ENCODE data around the gene TOR1AIP2.
"Not testable (repeated sequence)": the region's sequence is repeated elsewhere in the genome, so short reads cannot be mapped to it uniquely, and the experiment has no call there.

TOR1AIP2 gene

GRCh38 chr1:179807691-179808485, 69.7 kb downstream of the TOR1AIP2 start:
- DNase-seq (ENCODE audit: low read depth, low spot score), result no peak
- WGBS (ENCODE audit: insufficient coverage, insufficient read length), result no CpG with 5 or more reads among the region's 11 CpGs
- Histone ChIP-seq H3K9me3 (ENCODE audit: control insufficient read depth, insufficient read depth, low read length) (no peaks in the 10 kb centered on the region), H3K27ac (ENCODE audit: low read length) (no peak overlapping the region), H3K27me3 (ENCODE audit: control insufficient read depth, insufficient read depth, low read length) (no peaks in the 10 kb centered on the region), H3K4me1 (ENCODE audit: control insufficient read depth, insufficient read depth, low read length) (0 out of 2 replicates have a peak, but pooled peaks cover 2% of the 10 kb centered on the region), H3K4me3 (ENCODE audit: low read length) (no peak overlapping the region), H3K36me3 (ENCODE audit: control insufficient read depth, insufficient read depth, low read length) (no peaks in the 10 kb centered on the region)

- Histone ChIP-seq H3K4me3 (ENCODE audit: low read length) (no peak overlapping the region), H3K4me1 (ENCODE audit: control insufficient read depth, insufficient read depth, low read length) (0 out of 2 replicates have a peak, but pooled peaks cover 2% of the 10 kb centered on the region), H3K36me3 (ENCODE audit: control insufficient read depth, insufficient read depth, low read length) (no peaks in the 10 kb centered on the region), H3K27me3 (ENCODE audit: control insufficient read depth, insufficient read depth, low read length) (no peaks in the 10 kb centered on the region), H3K27ac (ENCODE audit: low read length) (no peak overlapping the region), H3K9me3 (ENCODE audit: control insufficient read depth, insufficient read depth, low read length) (no peaks in the 10 kb centered on the region)
- DNase-seq (ENCODE audit: low read depth, low spot score), result no peak
- no CpG with 5 or more reads among the region's 9 CpGs for WGBS (ENCODE audit: insufficient coverage, insufficient read length)
Observed at GRCh38 chr1:179807291-179807690, 70.3 kb downstream of the TOR1AIP2 start.

DNA sequence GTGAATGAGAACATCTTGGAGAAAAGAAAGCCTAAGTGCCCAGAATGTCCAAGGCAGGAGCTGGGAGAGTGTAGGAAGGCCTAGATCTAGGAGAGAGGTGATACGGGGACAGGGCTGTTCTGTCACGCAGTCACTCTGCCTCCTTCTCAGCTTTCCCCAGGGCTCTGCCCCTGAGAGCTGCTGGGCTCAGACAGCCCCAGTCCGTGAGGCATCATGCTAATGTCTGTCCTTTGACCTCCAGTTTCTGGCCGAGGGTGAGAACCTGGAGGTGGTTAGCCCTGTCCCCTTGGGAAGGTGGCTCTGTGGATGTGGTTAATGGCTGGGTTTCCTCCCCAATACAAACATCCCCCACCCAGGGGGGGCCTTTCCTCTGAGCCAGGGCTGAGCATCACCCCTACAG, 71.3 kb downstream of the TOR1AIP2 start:
- Histone ChIP-seq H3K9me3 (ENCODE audit: control insufficient read depth, insufficient read depth, low read length) (no peaks in the 10 kb centered on the region), H3K27ac (ENCODE audit: low read length) (no peak overlapping the region), H3K4me1 (ENCODE audit: control insufficient read depth, insufficient read depth, low read length) (0 out of 2 replicates have a peak, but pooled peaks cover 2% of the 10 kb centered on the region), H3K4me3 (ENCODE audit: low read length) (no peak overlapping the region), H3K27me3 (ENCODE audit: control insufficient read depth, insufficient read depth, low read length) (no peaks in the 10 kb centered on the region), H3K36me3 (ENCODE audit: control insufficient read depth, insufficient read depth, low read length) (no peaks in the 10 kb centered on the region)
- no CpG with 5 or more reads among the region's 4 CpGs for WGBS (ENCODE audit: insufficient coverage, insufficient read length)
- no peak for DNase-seq (ENCODE audit: low read depth, low spot score)

- Histone ChIP-seq H3K4me3 (ENCODE audit: low read length) (no peak overlapping the region), H3K4me1 (ENCODE audit: control insufficient read depth, insufficient read depth, low read length) (0 out of 2 replicates have a peak, but pooled peaks cover 2% of the 10 kb centered on the region), H3K36me3 (ENCODE audit: control insufficient read depth, insufficient read depth, low read length) (no peaks in the 10 kb centered on the region), H3K27me3 (ENCODE audit: control insufficient read depth, insufficient read depth, low read length) (no peaks in the 10 kb centered on the region), H3K27ac (ENCODE audit: low read length) (no peak overlapping the region), H3K9me3 (ENCODE audit: control insufficient read depth, insufficient read depth, low read length) (no peaks in the 10 kb centered on the region)
- no CpG with 5 or more reads among the region's 19 CpGs for WGBS (ENCODE audit: insufficient coverage, insufficient read length)
- DNase-seq (ENCODE audit: low read depth, low spot score), result no peak
Observed at GRCh38 chr1:179805291-179806195, 72.1 kb downstream of the TOR1AIP2 start.

GRCh38 chr1:179804417-179804816, 73.2 kb downstream of the TOR1AIP2 start:
- H3K27me3 ChIP-seq (ENCODE audit: control insufficient read depth, insufficient read depth, low read length); H3K4me3 ChIP-seq (ENCODE audit: low read length); H3K27ac ChIP-seq (ENCODE audit: low read length); H3K4me1 ChIP-seq (ENCODE audit: control insufficient read depth, insufficient read depth, low read length); DNase-seq (ENCODE audit: low read depth, low spot score); H3K36me3 ChIP-seq (ENCODE audit: control insufficient read depth, insufficient read depth, low read length); H3K9me3 ChIP-seq (ENCODE audit: control insufficient read depth, insufficient read depth, low read length): not testable (repeated sequence)
- WGBS (ENCODE audit: insufficient coverage, insufficient read length), result no CpG with 5 or more reads among the region's 2 CpGs

GRCh38 chr1:179803918-179804317, 73.7 kb downstream of the TOR1AIP2 start:
- Histone ChIP-seq H3K9me3 (ENCODE audit: control insufficient read depth, insufficient read depth, low read length) (no peaks in the 10 kb centered on the region), H3K27ac (ENCODE audit: low read length) (no peak overlapping the region), H3K36me3 (ENCODE audit: control insufficient read depth, insufficient read depth, low read length) (no peaks in the 10 kb centered on the region), H3K4me1 (ENCODE audit: control insufficient read depth, insufficient read depth, low read length) (no peaks in the 10 kb centered on the region), H3K4me3 (ENCODE audit: low read length) (no peak overlapping the region), H3K27me3 (ENCODE audit: control insufficient read depth, insufficient read depth, low read length) (no peaks in the 10 kb centered on the region)
- DNase-seq (ENCODE audit: low read depth, low spot score), result no peak
- no CpG with 5 or more reads among the region's 1 CpG for WGBS (ENCODE audit: insufficient coverage, insufficient read length)

- Histone ChIP-seq H3K27me3 (ENCODE audit: control insufficient read depth, insufficient read depth, low read length) (no peaks in the 10 kb centered on the region), H3K27ac (ENCODE audit: low read length) (no peak overlapping the region), H3K4me1 (ENCODE audit: control insufficient read depth, insufficient read depth, low read length) (no peaks in the 10 kb centered on the region), H3K4me3 (ENCODE audit: low read length) (no peak overlapping the region), H3K36me3 (ENCODE audit: control insufficient read depth, insufficient read depth, low read length) (no peaks in the 10 kb centered on the region), H3K9me3 (ENCODE audit: control insufficient read depth, insufficient read depth, low read length) (no peaks in the 10 kb centered on the region)
- no peak for DNase-seq (ENCODE audit: low read depth, low spot score)
- no CpG with 5 or more reads among the region's 6 CpGs for WGBS (ENCODE audit: insufficient coverage, insufficient read length)
Observed at GRCh38 chr1:179803104-179803503, 74.5 kb downstream of the TOR1AIP2 start.

DNA sequence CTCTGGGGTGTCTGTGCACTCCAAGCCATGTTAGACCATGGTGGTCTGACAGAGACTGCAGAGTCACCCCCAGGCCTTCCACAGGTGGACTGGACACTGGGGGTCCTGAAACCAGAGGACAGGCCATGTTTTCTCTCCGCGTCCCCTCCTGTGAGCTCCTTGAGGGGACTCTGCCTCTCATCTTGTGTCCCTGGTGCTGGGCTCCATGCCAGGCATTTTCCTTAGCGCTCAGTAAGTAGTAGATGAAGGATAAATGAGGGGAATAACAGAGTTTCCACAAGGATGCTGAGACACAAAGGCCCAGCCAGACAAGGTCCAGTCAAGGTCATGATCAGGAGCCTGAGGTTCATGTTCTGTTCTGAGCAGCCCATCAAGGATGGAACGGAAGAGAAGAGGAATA, 77.1 kb downstream of the TOR1AIP2 start:
- DNase-seq (ENCODE audit: low read depth, low spot score), result no peak
- Histone ChIP-seq H3K27me3 (ENCODE audit: control insufficient read depth, insufficient read depth, low read length) (no peaks in the 10 kb centered on the region), H3K4me1 (ENCODE audit: control insufficient read depth, insufficient read depth, low read length) (no peaks in the 10 kb centered on the region), H3K27ac (ENCODE audit: low read length) (no peak overlapping the region), H3K4me3 (ENCODE audit: low read length) (no peak overlapping the region), H3K9me3 (ENCODE audit: control insufficient read depth, insufficient read depth, low read length) (no peaks in the 10 kb centered on the region), H3K36me3 (ENCODE audit: control insufficient read depth, insufficient read depth, low read length) (no peaks in the 10 kb centered on the region)
- WGBS (ENCODE audit: insufficient coverage, insufficient read length), result no CpG with 5 or more reads among the region's 4 CpGs

- Histone ChIP-seq H3K27ac (ENCODE audit: low read length) (no peak overlapping the region), H3K36me3 (ENCODE audit: control insufficient read depth, insufficient read depth, low read length) (no peaks in the 10 kb centered on the region), H3K9me3 (ENCODE audit: control insufficient read depth, insufficient read depth, low read length) (no peaks in the 10 kb centered on the region), H3K27me3 (ENCODE audit: control insufficient read depth, insufficient read depth, low read length) (no peaks in the 10 kb centered on the region), H3K4me3 (ENCODE audit: low read length) (no peak overlapping the region), H3K4me1 (ENCODE audit: control insufficient read depth, insufficient read depth, low read length) (no peaks in the 10 kb centered on the region)
- no CpG with 5 or more reads among the region's 6 CpGs for WGBS (ENCODE audit: insufficient coverage, insufficient read length)
- DNase-seq (ENCODE audit: low read depth, low spot score), result no peak
Observed at GRCh38 chr1:179798864-179799516, 78.6 kb downstream of the TOR1AIP2 start.

DNA sequence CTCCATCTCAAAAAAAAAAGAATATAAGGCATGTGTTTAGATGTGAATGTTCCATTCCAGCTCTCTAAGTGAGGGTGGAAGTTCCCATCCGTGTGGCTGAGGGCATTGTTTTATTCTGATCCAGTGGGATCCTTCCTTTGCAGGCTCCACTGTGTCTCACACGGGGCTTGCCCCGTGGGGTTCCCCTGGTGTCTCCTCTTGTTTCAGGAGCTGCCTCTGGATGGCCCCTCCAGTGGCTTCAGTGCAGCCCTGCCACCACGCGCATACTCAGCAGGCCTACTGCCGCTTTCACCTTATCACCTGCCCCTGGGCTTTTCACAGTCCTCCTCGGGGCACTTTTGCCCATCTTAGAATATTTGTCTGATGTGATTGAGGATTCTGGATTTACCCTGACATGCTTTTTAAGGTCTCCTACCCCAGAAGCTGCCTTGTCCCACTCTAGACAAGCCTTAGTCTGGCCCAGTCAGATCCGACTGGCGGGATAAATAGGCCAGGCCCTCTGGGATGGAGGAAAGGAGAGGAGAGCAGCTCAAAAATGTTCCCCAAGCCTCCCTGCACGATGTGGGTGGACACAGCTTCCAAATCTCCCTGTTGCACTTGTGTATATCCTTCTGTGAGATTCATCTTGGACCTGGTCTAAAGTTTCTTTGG, 79.3 kb downstream of the TOR1AIP2 start:
- Histone ChIP-seq H3K27me3 (ENCODE audit: control insufficient read depth, insufficient read depth, low read length) (no peaks in the 10 kb centered on the region), H3K9me3 (ENCODE audit: control insufficient read depth, insufficient read depth, low read length) (no peaks in the 10 kb centered on the region), H3K27ac (ENCODE audit: low read length) (no peak overlapping the region), H3K36me3 (ENCODE audit: control insufficient read depth, insufficient read depth, low read length) (no peaks in the 10 kb centered on the region), H3K4me1 (ENCODE audit: control insufficient read depth, insufficient read depth, low read length) (no peaks in the 10 kb centered on the region), H3K4me3 (ENCODE audit: low read length) (no peak overlapping the region)
- DNase-seq (ENCODE audit: low read depth, low spot score), result no peak
- no CpG with 5 or more reads among the region's 10 CpGs for WGBS (ENCODE audit: insufficient coverage, insufficient read length)

All from iPS DF 6.9 (cell line).